Right atrium auricular region (tissue), 2 donors: Measurements from ENCODE around the gene TSC22D3. TPM values are rescaled to one million over a fixed set of nuclear protein-coding genes. Genes with fewer than 3 reads are reported as not detected.

ENCODE experiments used
- DNase-seq: peaks from one replicate; pipeline ENCODE4 v3.0.0-alpha.2; 2019; ENCODE audit warnings: low spot score
- H3K27ac ChIP-seq, 2 donors: fragments of 200-600 bp; sonication (generic); 1 replicate in 1 of 2; 2 replicates in 1 of 2; pipeline ENCODE4 v1.5.1; 2016 to 2019
- H3K27me3 ChIP-seq, 2 donors: fragments of 200-600 bp; sonication (generic); one replicate each; pipeline versions ENCODE4 v1.5.1 to v1.6.0; 2017 to 2019
- H3K36me3 ChIP-seq: fragments of 200-600 bp; sonication (generic); one replicate; pipeline ENCODE4 v1.5.1; 2016
- H3K4me1 ChIP-seq, 2 donors: fragments of 200-600 bp; sonication (generic); one replicate each; pipeline versions ENCODE4 v1.5.1 to v1.6.0; 2017 to 2019
- H3K4me3 ChIP-seq, 2 donors: fragments of 200-600 bp; sonication (generic); 1 replicate in 1 of 2; 2 replicates in 1 of 2; pipeline ENCODE4 v1.5.1; 2017 to 2019; ENCODE audit warnings: mild to moderate bottlenecking in 1 of 2, moderate library complexity in 1 of 2
- H3K9me3 ChIP-seq, 2 donors: fragments of 200-600 bp; sonication (generic); one replicate each; pipeline ENCODE4 v1.5.1; 2019
- CTCF ChIP-seq, 2 donors: fragments of 200-600 bp; sonication (generic); IDR thresholded peaks; one replicate each; pipeline ENCODE4 v1.5.1; 2019; ENCODE audit warnings: antibody characterized with exemption in 2 of 2
- total RNA-seq, 2 donors: library from RNA; depleted of rRNA; stranded (reverse); fragments of >200 nt; gene quantifications; one replicate each; pipeline ENCODE4 v1.1.0, GENCODE V29; 2016

The TSC22D3 gene
- total RNA-seq, 2 donors from 2014 or later, result 184 to 193 TPM

GRCh38 chrX:107677909-107678308 is 97.7 kb downstream of the TSC22D3 start:
- peak overlapping the region; percentile 81 to 86 for H3K27ac ChIP-seq
- TF ChIP-seq CTCF (IDR thresholded peaks at IDR 0.05), result no peak
- no peak overlapping the region for H3K4me3 ChIP-seq
- no peaks in the 10 kb centered on the region for H3K27me3 ChIP-seq
- no peak for DNase-seq
- H3K36me3 ChIP-seq, result no peaks in the 10 kb centered on the region
- H3K4me1 ChIP-seq, result peaks cover 0 to 55% of the 10 kb centered on the region in 2 donors
- H3K9me3 ChIP-seq, result no peaks in the 10 kb centered on the region

GRCh38 chrX:107677501-107677901 is 98.1 kb downstream of the TSC22D3 start:
- H3K4me3 ChIP-seq, result peak overlapping the region in 1 of 2 donors; percentile 12

GRCh38 chrX:107676559-107677378 is 98.8 kb downstream of the TSC22D3 start:
- peak; percentile 91 for DNase-seq
- Histone ChIP-seq H3K36me3 (no peaks in the 10 kb centered on the region), H3K4me1 (peaks cover 0 to 46% of the 10 kb centered on the region in 2 donors), H3K27me3 (no peaks in the 10 kb centered on the region), H3K4me3 (peak overlapping the region; percentile 42 to 50), H3K9me3 (no peaks in the 10 kb centered on the region), H3K27ac (peak overlapping the region; percentile 81 to 86)
- TF ChIP-seq CTCF (IDR thresholded peaks at IDR 0.05), result peak in 1 of 2 donors; percentile 10

More at GRCh38 chrX:107677501-107677901, 98.1 kb downstream of the TSC22D3 start:
- H3K36me3 ChIP-seq, result no peaks in the 10 kb centered on the region
- no peaks in the 10 kb centered on the region for H3K27me3 ChIP-seq
- peak overlapping the region; percentile 81 to 86 for H3K27ac ChIP-seq
- DNase-seq, result no peak
- no peak for TF ChIP-seq CTCF (IDR thresholded peaks at IDR 0.05)
- H3K9me3 ChIP-seq, result no peaks in the 10 kb centered on the region
- peaks cover 0 to 51% of the 10 kb centered on the region in 2 donors for H3K4me1 ChIP-seq

DNA sequence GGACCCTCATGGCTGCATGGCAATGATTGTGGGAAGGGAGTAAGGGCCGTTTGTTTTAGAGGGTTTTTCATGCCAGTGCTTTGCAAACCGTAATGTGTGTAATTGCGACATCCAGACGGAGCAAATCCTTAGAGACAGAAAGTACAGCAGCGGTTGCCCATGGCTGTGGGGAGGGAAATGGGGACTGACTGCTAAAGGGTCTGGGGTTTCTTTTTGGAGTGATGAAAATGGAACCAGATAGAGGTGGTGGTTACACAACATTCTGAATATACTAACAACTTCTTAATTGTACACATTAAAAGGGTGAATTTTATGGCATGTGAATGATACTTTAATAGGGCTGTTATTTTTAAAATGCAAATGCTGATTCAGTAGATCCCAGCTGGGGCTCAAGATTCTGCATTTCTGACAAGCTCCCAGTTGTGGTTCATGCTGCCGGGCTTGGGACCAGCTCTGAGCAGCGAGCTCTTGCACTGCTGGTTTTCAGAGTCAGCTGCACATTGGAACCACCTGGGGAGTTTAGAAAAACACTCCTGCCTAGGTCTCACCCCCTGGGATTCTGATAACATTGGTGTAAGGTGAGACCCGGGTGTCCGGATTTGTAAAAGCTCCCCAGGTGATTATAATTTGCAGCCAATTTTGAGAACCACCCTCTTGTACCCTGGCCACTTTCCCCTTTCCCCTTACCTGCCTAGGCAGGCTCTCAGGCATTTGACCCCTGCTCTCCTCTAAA is 99.6 kb downstream of the TSC22D3 start:
- H3K4me1 ChIP-seq, result peaks cover 0 to 46% of the 10 kb centered on the region in 2 donors
- H3K27ac ChIP-seq, result peak overlapping the region; percentile 81 to 86
- H3K36me3 ChIP-seq, result no peaks in the 10 kb centered on the region
- no peaks in the 10 kb centered on the region for H3K9me3 ChIP-seq
- H3K27me3 ChIP-seq, result no peaks in the 10 kb centered on the region
- no peak for TF ChIP-seq CTCF (IDR thresholded peaks at IDR 0.05)
- DNase-seq, result no peak
- peak overlapping the region; percentile 42 to 50 for H3K4me3 ChIP-seq

- DNase-seq, result no peak
- H3K9me3 ChIP-seq, result no peaks in the 10 kb centered on the region
- no peaks in the 10 kb centered on the region for H3K27me3 ChIP-seq
- H3K27ac ChIP-seq, result peak overlapping the region; percentile 81 to 86
- no peak for TF ChIP-seq CTCF (IDR thresholded peaks at IDR 0.05)
- H3K4me1 ChIP-seq, result peaks cover 0 to 46% of the 10 kb centered on the region in 2 donors
- H3K4me3 ChIP-seq, result peak overlapping the region; percentile 42 to 50
- H3K36me3 ChIP-seq, result no peaks in the 10 kb centered on the region
Measured at GRCh38 chrX:107675365-107675654, 100.3 kb downstream of the TSC22D3 start.
